ENCODE measurements around the gene EWSR1. TPM values are rescaled to one million over a fixed set of nuclear protein-coding genes. Genes with fewer than 3 reads are reported as not detected.

EWSR1 gene
- total and polyA plus RNA-seq, 2 donors (not counting 1 experiment from before 2014, with no cell fraction given), result 281 to 295 TPM

- intact Hi-C loops (cut with micrococcal nuclease), result no loop called here
- DNase-seq (no peak), ATAC-seq (ENCODE audit: low read depth) (no peak)
- 99% methylated on average over 19 of the region's 19 CpGs for WGBS (ENCODE audit: insufficient coverage)
- H3K9me3 ChIP-seq (ENCODE audit: control extremely low read depth in 1 of 3, control insufficient read depth in 2 of 3, insufficient read depth in 1 of 3, low read length in 2 of 3), result no peaks in the 10 kb centered on the region
- no peak overlapping the region for H3K4me2 ChIP-seq (replicated peaks; ENCODE audit: low read depth, low read length, poor library complexity, severe bottlenecking)
- no peaks in the 10 kb centered on the region for H3K27me3 Mint-ChIP-seq
- no peaks in the 10 kb centered on the region for H3K27me3 ChIP-seq (replicated peaks in 1 of 4; ENCODE audit: control extremely low read depth in 1 of 4, control insufficient read depth in 3 of 4, insufficient read depth in 4 of 4, low read length in 3 of 4)
- H3K4me3 Mint-ChIP-seq, result no peak overlapping the region
- no peak overlapping the region for H3K27ac Mint-ChIP-seq
- H3K4me3 ChIP-seq (ENCODE audit: control extremely low read depth in 1 of 5, extremely low read depth in 1 of 5, insufficient read depth in 1 of 5, low read depth in 2 of 5, low read length in 4 of 5), result no peak overlapping the region
- no peak overlapping the region for H3K9ac ChIP-seq (ENCODE audit: low read length)
- no peaks in the 10 kb centered on the region for H3K79me2 ChIP-seq (ENCODE audit: control insufficient read depth, insufficient read depth, low read length)
- TF ChIP-seq CTCF (IDR thresholded peaks at IDR 0.05) (no peak), EZH2 (IDR thresholded peaks at IDR 0.05; ENCODE audit: borderline replicate concordance, insufficient read depth, low read depth, low read length, poor library complexity, severe bottlenecking) (no peak)
- H2AFZ ChIP-seq (ENCODE audit: insufficient read depth, low read depth, low read length, poor library complexity, severe bottlenecking), result no peak overlapping the region
- peaks cover 0 to 75% of the 10 kb centered on the region in 2 experiments for H3K36me3 ChIP-seq (replicated peaks in 1 of 2; ENCODE audit: control extremely low read depth in 1 of 2, control insufficient read depth in 1 of 2, extremely low read depth in 1 of 2, insufficient read depth in 2 of 2, low read length in 1 of 2)
- ChIA-PET POLR2A (interaction anchor here (0.6 kb wide), 1 partner anchor 520 kb away, joined by 3 read pairs; no protein-coding TSS in a partner anchor), CTCF (no interaction called here)
- H3K4me1 Mint-ChIP-seq, result no peaks in the 10 kb centered on the region
- H3K4me1 ChIP-seq (ENCODE audit: control insufficient read depth in 2 of 2, insufficient read depth in 2 of 2, low read length in 2 of 2), result no peaks in the 10 kb centered on the region
- peaks cover 46% of the 10 kb centered on the region for H4K20me1 ChIP-seq (ENCODE audit: control insufficient read depth, insufficient read depth, low read length, poor library complexity, severe bottlenecking)
- H3K9me3 Mint-ChIP-seq (ENCODE audit: insufficient read depth), result no peaks in the 10 kb centered on the region
- H3K27ac ChIP-seq (ENCODE audit: low read length in 2 of 2), result no peak overlapping the region
These were observed 62.2 kb downstream of the EWSR1 start for GRCh38 chr22:29330291-29330690.

GRCh38 chr22:29330753-29331152 lies 62.7 kb downstream of the EWSR1 start:
- no peak for DNase-seq
- Histone ChIP-seq H2AFZ (ENCODE audit: insufficient read depth, low read depth, low read length, poor library complexity, severe bottlenecking) (no peak overlapping the region), H4K20me1 (ENCODE audit: control insufficient read depth, insufficient read depth, low read length, poor library complexity, severe bottlenecking) (peaks cover 51% of the 10 kb centered on the region), H3K4me1 (ENCODE audit: control insufficient read depth in 2 of 2, insufficient read depth in 2 of 2, low read length in 2 of 2) (no peaks in the 10 kb centered on the region), H3K4me3 (ENCODE audit: control extremely low read depth in 1 of 5, extremely low read depth in 1 of 5, insufficient read depth in 1 of 5, low read depth in 2 of 5, low read length in 4 of 5) (no peak overlapping the region), H3K79me2 (ENCODE audit: control insufficient read depth, insufficient read depth, low read length) (no peaks in the 10 kb centered on the region), H3K9me3 (ENCODE audit: control extremely low read depth in 1 of 3, control insufficient read depth in 2 of 3, insufficient read depth in 1 of 3, low read length in 2 of 3) (no peaks in the 10 kb centered on the region), H3K4me2 (replicated peaks; ENCODE audit: low read depth, low read length, poor library complexity, severe bottlenecking) (no peak overlapping the region), H3K27me3 (replicated peaks in 1 of 4; ENCODE audit: control extremely low read depth in 1 of 4, control insufficient read depth in 3 of 4, insufficient read depth in 4 of 4, low read length in 3 of 4) (no peaks in the 10 kb centered on the region), H3K27ac (ENCODE audit: low read length in 2 of 2) (no peak overlapping the region), H3K9ac (ENCODE audit: low read length) (no peak overlapping the region), H3K36me3 (replicated peaks in 1 of 2; ENCODE audit: control extremely low read depth in 1 of 2, control insufficient read depth in 1 of 2, extremely low read depth in 1 of 2, insufficient read depth in 2 of 2, low read length in 1 of 2) (peaks cover 0 to 80% of the 10 kb centered on the region in 2 experiments)
- ATAC-seq (ENCODE audit: low read depth), result no peak
- Mint-ChIP-seq H3K27ac (no peak overlapping the region), H3K27me3 (no peaks in the 10 kb centered on the region), H3K4me3 (no peak overlapping the region), H3K4me1 (no peaks in the 10 kb centered on the region), H3K9me3 (ENCODE audit: insufficient read depth) (no peaks in the 10 kb centered on the region)
- 89% methylated on average over 7 of the region's 9 CpGs for WGBS (ENCODE audit: insufficient coverage)
- POLR2A ChIA-PET, result interaction anchor here (0.6 kb wide), 1 partner anchor 519 kb away, joined by 3 read pairs; no protein-coding TSS in a partner anchor
- CTCF ChIA-PET, result no interaction called here
- TF ChIP-seq EZH2 (IDR thresholded peaks at IDR 0.05; ENCODE audit: borderline replicate concordance, insufficient read depth, low read depth, low read length, poor library complexity, severe bottlenecking), result no peak
- no peak for TF ChIP-seq CTCF (IDR thresholded peaks at IDR 0.05)
- intact Hi-C loops (cut with micrococcal nuclease), result no loop called here

All from B cell (primary cell).